BLaER1 (cell line): ENCODE results near the gene IRF6.

Experiments used
- H3K27ac ChIP-seq: shearing (Covaris generic); formaldehyde crosslinking; 2 replicates; pipeline ENCODE4 v1.8.1; 2022
- H3K27me3 ChIP-seq: shearing (Covaris generic); formaldehyde crosslinking; 2 replicates; pipeline ENCODE4 v1.8.1; 2022
- H3K36me3 ChIP-seq: shearing (Covaris generic); formaldehyde crosslinking; 2 replicates; pipeline ENCODE4 v1.8.1; 2022
- H3K4me1 ChIP-seq: shearing (Covaris generic); formaldehyde crosslinking; 2 replicates; pipeline ENCODE4 v1.8.1; 2022
- H3K4me2 ChIP-seq: shearing (Covaris generic); formaldehyde crosslinking; 2 replicates; pipeline ENCODE4 v1.8.1; 2022
- H3K4me3 ChIP-seq: shearing (Covaris generic); formaldehyde crosslinking; 2 replicates; pipeline ENCODE4 v1.8.1; 2022
- H3K9ac ChIP-seq: shearing (Covaris generic); formaldehyde crosslinking; 2 replicates; pipeline ENCODE4 v1.8.1; 2022
- H3K9me3 ChIP-seq: shearing (Covaris generic); formaldehyde crosslinking; 2 replicates; pipeline ENCODE4 v1.8.1; 2022
- H4K20me1 ChIP-seq: shearing (Covaris generic); formaldehyde crosslinking; 2 replicates; pipeline ENCODE4 v1.8.1; 2022
- Cebpa-rat ChIP-seq: shearing (Covaris generic); IDR thresholded peaks from 2 replicates; pipeline ENCODE4 v1.8.1; 2022

IRF6 gene

GRCh38 chr1:209767096-209767495 is 38.8 kb downstream of the IRF6 start:
- no peak overlapping the region for H3K27ac ChIP-seq
- no peak for TF ChIP-seq Cebpa-rat
- peak overlapping the region; percentile 92 for H3K4me2 ChIP-seq
- peaks cover 13% of the 10 kb centered on the region; the same call in 1 of the 2 replicates for H3K36me3 ChIP-seq
- no peaks in the 10 kb centered on the region for H3K9me3 ChIP-seq
- H3K4me3 ChIP-seq = no peak overlapping the region
- peaks cover 51% of the 10 kb centered on the region for H3K4me1 ChIP-seq
- no peaks in the 10 kb centered on the region for H4K20me1 ChIP-seq
- no peak overlapping the region for H3K9ac ChIP-seq
- no peaks in the 10 kb centered on the region for H3K27me3 ChIP-seq

DNA sequence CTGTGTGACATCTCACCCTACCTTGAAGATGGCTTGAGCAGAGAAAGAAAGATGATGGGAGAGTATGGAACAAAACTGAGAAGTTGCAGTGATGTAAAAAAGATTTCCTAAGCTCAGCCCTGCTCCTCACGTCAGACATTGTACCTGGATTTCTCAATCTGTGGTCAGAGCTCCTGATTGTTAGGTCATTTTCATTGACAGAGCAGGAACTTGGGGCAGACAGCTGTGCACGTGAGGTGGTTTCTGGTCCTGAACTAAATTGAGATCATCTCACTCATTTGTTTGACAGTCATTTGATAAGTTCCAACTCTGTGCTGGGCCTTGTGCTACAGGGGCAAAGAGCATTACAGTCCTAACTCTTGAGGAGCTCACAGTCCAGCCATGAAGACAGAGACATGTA is 39.9 kb downstream of the IRF6 start:
- no peak overlapping the region for H3K4me2 ChIP-seq
- H3K27me3 ChIP-seq = no peaks in the 10 kb centered on the region
- H3K4me1 ChIP-seq = peaks cover 51% of the 10 kb centered on the region

GRCh38 chr1:209761011-209761635 is 44.8 kb downstream of the IRF6 start:
- H3K4me1 ChIP-seq = peaks cover 37% of the 10 kb centered on the region
- no peak overlapping the region for H3K27ac ChIP-seq
- no peak overlapping the region for H3K4me3 ChIP-seq
- no peaks in the 10 kb centered on the region for H3K9me3 ChIP-seq
- H3K4me2 ChIP-seq = no peak overlapping the region
- no peaks in the 10 kb centered on the region for H3K27me3 ChIP-seq
- TF ChIP-seq Cebpa-rat = no peak
- H3K36me3 ChIP-seq = peaks cover 30% of the 10 kb centered on the region
- no peaks in the 10 kb centered on the region for H4K20me1 ChIP-seq
- H3K9ac ChIP-seq = no peak overlapping the region

More for the DNA sequence above, 39.9 kb downstream of the IRF6 start:
- TF ChIP-seq Cebpa-rat = no peak
- Histone ChIP-seq H3K27ac (no peak overlapping the region), H3K4me3 (no peak overlapping the region), H3K9me3 (no peaks in the 10 kb centered on the region), H3K9ac (no peak overlapping the region), H3K36me3 (peaks cover 15% of the 10 kb centered on the region; the same call in 1 of the 2 replicates), H4K20me1 (no peaks in the 10 kb centered on the region)

DNA sequence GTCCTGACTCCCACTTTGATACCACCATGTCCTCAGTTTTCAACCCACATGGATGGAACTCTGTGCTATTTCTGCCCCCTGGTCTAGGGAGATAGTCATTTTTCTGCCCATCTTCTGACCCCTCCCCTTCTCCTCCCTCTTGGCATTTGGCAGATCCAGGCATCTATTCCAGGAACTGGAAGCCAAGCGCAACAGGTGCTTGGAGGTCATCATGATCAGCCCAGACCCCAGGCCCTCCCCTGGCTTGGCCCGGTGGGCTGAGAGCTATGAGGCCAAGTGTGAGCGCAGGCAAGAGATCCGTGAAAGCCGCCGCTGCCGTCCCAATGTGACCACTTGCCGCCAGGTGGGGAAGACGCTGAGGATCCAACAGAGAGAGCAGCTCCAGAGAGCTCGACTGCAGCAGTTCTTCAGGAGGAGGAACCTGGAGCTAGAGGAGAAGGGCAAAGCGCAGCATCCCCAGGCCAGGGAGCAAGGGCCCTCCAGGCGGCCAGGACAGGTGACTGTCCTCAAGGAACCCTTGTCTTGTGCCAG is 46.0 kb downstream of the IRF6 start:
- Histone ChIP-seq H3K36me3 (peaks cover 30% of the 10 kb centered on the region), H3K4me3 (no peak overlapping the region), H3K27me3 (no peaks in the 10 kb centered on the region), H3K9ac (no peak overlapping the region), H3K9me3 (no peaks in the 10 kb centered on the region), H3K4me2 (no peak overlapping the region), H4K20me1 (no peaks in the 10 kb centered on the region), H3K27ac (no peak overlapping the region), H3K4me1 (peaks cover 41% of the 10 kb centered on the region)
- no peak for TF ChIP-seq Cebpa-rat

DNA sequence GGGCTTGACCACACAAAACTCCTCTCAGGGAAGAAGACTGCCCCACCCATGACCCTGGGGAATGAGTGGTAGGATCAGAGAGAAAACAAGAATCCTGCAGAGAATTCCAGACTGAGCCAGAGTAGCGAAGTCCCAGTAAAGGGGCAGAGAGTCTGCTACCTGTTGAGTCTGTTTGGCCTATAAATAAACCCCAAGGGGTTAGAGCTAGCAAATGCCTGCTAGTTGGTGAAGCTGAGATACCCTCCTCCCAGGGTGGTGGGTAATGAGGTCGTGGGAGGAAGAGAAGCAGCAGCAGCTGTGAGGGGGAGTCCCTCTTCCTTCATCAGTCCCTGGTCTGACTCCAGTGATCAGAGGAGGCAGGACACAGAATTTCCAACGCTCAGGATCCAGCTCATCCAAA is 47.5 kb downstream of the IRF6 start:
- H3K27ac ChIP-seq = no peak overlapping the region
- H3K9me3 ChIP-seq = no peaks in the 10 kb centered on the region
- H3K4me3 ChIP-seq = no peak overlapping the region
- no peaks in the 10 kb centered on the region for H3K27me3 ChIP-seq
- peaks cover 28% of the 10 kb centered on the region for H3K36me3 ChIP-seq
- H4K20me1 ChIP-seq = no peaks in the 10 kb centered on the region
- peak overlapping the region; percentile 42 for H3K4me2 ChIP-seq
- TF ChIP-seq Cebpa-rat = no peak
- peaks cover 42% of the 10 kb centered on the region for H3K4me1 ChIP-seq
- no peak overlapping the region for H3K9ac ChIP-seq

- peak overlapping the region; percentile 78 for H3K27ac ChIP-seq
Measured at GRCh38 chr1:209756615-209757445, 49.1 kb downstream of the IRF6 start.

GRCh38 chr1:209755926-209756614 is 49.9 kb downstream of the IRF6 start, which contains the start of gene TRAF3IP3:
Gene TRAF3IP3, plus strand, starts transcription at chr1:209756053. Its CDS starts 3,987 bp downstream, at chr1:209760040.
- Histone ChIP-seq H3K4me3 (peak within 1 kb of the TSS; percentile 57), H3K36me3 (peaks cover 16% of the 10 kb centered on the region), H3K9me3 (no peaks in the 10 kb centered on the region), H3K27me3 (no peaks in the 10 kb centered on the region), H3K4me2 (peak within 1 kb of the TSS; percentile 96), H3K27ac (peak within 1 kb of the TSS; percentile 78), H4K20me1 (no peaks in the 10 kb centered on the region), H3K9ac (peak within 1 kb of the TSS; percentile 43), H3K4me1 (peaks cover 51% of the 10 kb centered on the region)
- no peak for TF ChIP-seq Cebpa-rat

More at GRCh38 chr1:209756615-209757445, 49.1 kb downstream of the IRF6 start:
- H3K4me2 ChIP-seq = peak overlapping the region; percentile 96
- TF ChIP-seq Cebpa-rat = no peak
- H3K9me3 ChIP-seq = no peaks in the 10 kb centered on the region
- peaks cover 17% of the 10 kb centered on the region for H3K36me3 ChIP-seq
- H3K4me3 ChIP-seq = peak overlapping the region; percentile 57
- no peaks in the 10 kb centered on the region for H3K27me3 ChIP-seq
- H4K20me1 ChIP-seq = no peaks in the 10 kb centered on the region
- peak overlapping the region; percentile 43 for H3K9ac ChIP-seq
- peaks cover 43% of the 10 kb centered on the region for H3K4me1 ChIP-seq

DNA sequence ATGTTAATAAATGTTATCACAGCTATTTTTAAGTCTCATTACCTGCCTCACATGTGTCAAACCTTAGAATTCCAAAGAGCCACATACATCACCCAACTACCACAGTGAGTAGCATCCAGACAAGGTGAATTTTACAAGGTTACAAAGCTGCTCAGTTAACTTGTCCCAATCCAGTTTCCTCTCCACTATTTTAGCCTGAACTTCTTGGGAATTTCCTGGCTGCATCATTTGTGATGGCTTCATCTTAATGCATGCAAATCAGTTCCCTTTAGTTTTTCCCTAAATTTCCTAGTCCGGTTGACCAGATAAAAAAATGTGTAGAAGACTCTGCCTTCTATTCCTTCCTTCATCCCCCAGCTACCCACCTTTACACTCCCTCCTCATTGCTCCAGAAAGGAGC is 50.7 kb downstream of the IRF6 start:
- Histone ChIP-seq H3K9ac (no peak overlapping the region), H3K4me1 (peaks cover 53% of the 10 kb centered on the region), H3K4me3 (no peak overlapping the region), H3K36me3 (peaks cover 10% of the 10 kb centered on the region; the same call in 1 of the 2 replicates), H3K27ac (peak overlapping the region; percentile 78), H3K4me2 (peak overlapping the region; percentile 96), H4K20me1 (no peaks in the 10 kb centered on the region), H3K27me3 (no peaks in the 10 kb centered on the region), H3K9me3 (no peaks in the 10 kb centered on the region)
- TF ChIP-seq Cebpa-rat = no peak

DNA sequence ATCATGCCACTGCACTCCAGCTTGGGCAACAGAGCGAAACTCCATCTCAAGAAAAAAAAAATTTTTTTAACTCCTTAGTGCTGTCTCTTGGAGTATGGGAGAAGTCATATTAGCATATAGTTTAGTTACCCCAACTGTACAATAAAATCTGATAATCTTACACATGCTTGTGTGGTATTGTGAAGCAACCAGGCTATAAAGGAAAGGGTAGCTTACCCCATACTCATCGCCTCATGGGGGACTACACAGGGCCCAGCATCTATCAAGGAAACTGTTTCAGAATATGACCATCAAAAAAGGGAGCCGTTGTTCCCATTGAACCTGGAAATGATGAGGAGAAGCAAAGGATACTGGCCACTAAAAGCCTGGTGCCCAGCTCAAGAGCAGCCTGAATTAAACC is 53.1 kb downstream of the IRF6 start:
- Histone ChIP-seq H3K4me2 (no peak overlapping the region), H3K9me3 (no peaks in the 10 kb centered on the region), H3K36me3 (no peaks in the 10 kb centered on the region), H3K4me3 (no peak overlapping the region), H3K27me3 (no peaks in the 10 kb centered on the region), H3K9ac (no peak overlapping the region), H3K4me1 (peaks cover 42% of the 10 kb centered on the region), H4K20me1 (no peaks in the 10 kb centered on the region), H3K27ac (no peak overlapping the region)
- no peak for TF ChIP-seq Cebpa-rat
